ENCODE measurements around the gene MLST8. TPM values are rescaled to one million over a fixed set of nuclear protein-coding genes. Genes with fewer than 3 reads are reported as not detected.

Gene MLST8
- total and polyA plus RNA-seq, 4 donors = 11.1 to 26.7 (median 20.2) TPM

GRCh38 chr16:2196981-2197511, 8.2 kb upstream of the MLST8 start:
- Histone ChIP-seq H3K27ac (ENCODE audit: low read depth in 1 of 2, low read length in 2 of 2) (no peak overlapping the region), H3K9ac (ENCODE audit: low read depth in 1 of 2, low read length in 2 of 2) (no peak overlapping the region), H3K27me3 (ENCODE audit: control insufficient read depth in 4 of 4, insufficient read depth in 4 of 4, low read length in 3 of 4) (peaks cover 0 to 2% (median 0%) of the 10 kb centered on the region in 4 donors), H3K4me1 (ENCODE audit: control insufficient read depth in 4 of 4, insufficient read depth in 4 of 4, low read length in 3 of 4) (peaks cover 2 to 11% (median 4%) of the 10 kb centered on the region in 4 donors), H3K36me3 (ENCODE audit: control insufficient read depth in 4 of 4, insufficient read depth in 3 of 4, low read depth in 1 of 4, low read length in 3 of 4) (no peaks in the 10 kb centered on the region), H3K9me3 (ENCODE audit: control insufficient read depth in 4 of 4, low read length in 3 of 4) (no peaks in the 10 kb centered on the region), H3K4me3 (ENCODE audit: low read depth in 1 of 3, low read length in 3 of 3) (peak overlapping the region in 1 of 3 donors; percentile 56)
- DNase-seq (ENCODE audit: low spot score) = no peak
- 35% methylated on average over 32 of the region's 32 CpGs for WGBS
- TF ChIP-seq, protein P1, sequence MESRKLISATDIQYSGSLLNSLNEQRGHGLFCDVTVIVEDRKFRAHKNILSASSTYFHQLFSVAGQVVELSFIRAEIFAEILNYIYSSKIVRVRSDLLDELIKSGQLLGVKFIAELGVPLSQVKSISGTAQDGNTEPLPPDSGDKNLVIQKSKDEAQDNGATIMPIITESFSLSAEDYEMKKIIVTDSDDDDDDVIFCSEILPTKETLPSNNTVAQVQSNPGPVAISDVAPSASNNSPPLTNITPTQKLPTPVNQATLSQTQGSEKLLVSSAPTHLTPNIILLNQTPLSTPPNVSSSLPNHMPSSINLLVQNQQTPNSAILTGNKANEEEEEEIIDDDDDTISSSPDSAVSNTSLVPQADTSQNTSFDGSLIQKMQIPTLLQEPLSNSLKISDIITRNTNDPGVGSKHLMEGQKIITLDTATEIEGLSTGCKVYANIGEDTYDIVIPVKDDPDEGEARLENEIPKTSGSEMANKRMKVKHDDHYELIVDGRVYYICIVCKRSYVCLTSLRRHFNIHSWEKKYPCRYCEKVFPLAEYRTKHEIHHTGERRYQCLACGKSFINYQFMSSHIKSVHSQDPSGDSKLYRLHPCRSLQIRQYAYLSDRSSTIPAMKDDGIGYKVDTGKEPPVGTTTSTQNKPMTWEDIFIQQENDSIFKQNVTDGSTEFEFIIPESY (IDR thresholded peaks at IDR 0.05) = no peak
- TF ChIP-seq RAD21 (IDR thresholded peaks at IDR 0.05) = no peak

- Histone ChIP-seq H3K9me3 (ENCODE audit: control insufficient read depth in 4 of 4, low read length in 3 of 4) (no peaks in the 10 kb centered on the region), H3K36me3 (ENCODE audit: control insufficient read depth in 4 of 4, insufficient read depth in 3 of 4, low read depth in 1 of 4, low read length in 3 of 4) (no peaks in the 10 kb centered on the region), H3K27me3 (ENCODE audit: control insufficient read depth in 4 of 4, insufficient read depth in 4 of 4, low read length in 3 of 4) (peaks cover 0 to 2% (median 0%) of the 10 kb centered on the region in 4 donors), H3K4me1 (ENCODE audit: control insufficient read depth in 4 of 4, insufficient read depth in 4 of 4, low read length in 3 of 4) (peaks cover 2 to 11% (median 4%) of the 10 kb centered on the region in 4 donors), H3K27ac (ENCODE audit: low read depth in 1 of 2, low read length in 2 of 2) (no peak overlapping the region), H3K4me3 (ENCODE audit: low read depth in 1 of 3, low read length in 3 of 3) (no peak overlapping the region), H3K9ac (ENCODE audit: low read depth in 1 of 2, low read length in 2 of 2) (no peak overlapping the region)
- no peak for TF ChIP-seq MAX (IDR thresholded peaks at IDR 0.05)
- TF ChIP-seq, protein P2, sequence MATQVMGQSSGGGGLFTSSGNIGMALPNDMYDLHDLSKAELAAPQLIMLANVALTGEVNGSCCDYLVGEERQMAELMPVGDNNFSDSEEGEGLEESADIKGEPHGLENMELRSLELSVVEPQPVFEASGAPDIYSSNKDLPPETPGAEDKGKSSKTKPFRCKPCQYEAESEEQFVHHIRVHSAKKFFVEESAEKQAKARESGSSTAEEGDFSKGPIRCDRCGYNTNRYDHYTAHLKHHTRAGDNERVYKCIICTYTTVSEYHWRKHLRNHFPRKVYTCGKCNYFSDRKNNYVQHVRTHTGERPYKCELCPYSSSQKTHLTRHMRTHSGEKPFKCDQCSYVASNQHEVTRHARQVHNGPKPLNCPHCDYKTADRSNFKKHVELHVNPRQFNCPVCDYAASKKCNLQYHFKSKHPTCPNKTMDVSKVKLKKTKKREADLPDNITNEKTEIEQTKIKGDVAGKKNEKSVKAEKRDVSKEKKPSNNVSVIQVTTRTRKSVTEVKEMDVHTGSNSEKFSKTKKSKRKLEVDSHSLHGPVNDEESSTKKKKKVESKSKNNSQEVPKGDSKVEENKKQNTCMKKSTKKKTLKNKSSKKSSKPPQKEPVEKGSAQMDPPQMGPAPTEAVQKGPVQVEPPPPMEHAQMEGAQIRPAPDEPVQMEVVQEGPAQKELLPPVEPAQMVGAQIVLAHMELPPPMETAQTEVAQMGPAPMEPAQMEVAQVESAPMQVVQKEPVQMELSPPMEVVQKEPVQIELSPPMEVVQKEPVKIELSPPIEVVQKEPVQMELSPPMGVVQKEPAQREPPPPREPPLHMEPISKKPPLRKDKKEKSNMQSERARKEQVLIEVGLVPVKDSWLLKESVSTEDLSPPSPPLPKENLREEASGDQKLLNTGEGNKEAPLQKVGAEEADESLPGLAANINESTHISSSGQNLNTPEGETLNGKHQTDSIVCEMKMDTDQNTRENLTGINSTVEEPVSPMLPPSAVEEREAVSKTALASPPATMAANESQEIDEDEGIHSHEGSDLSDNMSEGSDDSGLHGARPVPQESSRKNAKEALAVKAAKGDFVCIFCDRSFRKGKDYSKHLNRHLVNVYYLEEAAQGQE (IDR thresholded peaks at IDR 0.05) = no peak
- no peak for TF ChIP-seq NR2F2 (IDR thresholded peaks at IDR 0.05)
- TF ChIP-seq, protein P3, sequence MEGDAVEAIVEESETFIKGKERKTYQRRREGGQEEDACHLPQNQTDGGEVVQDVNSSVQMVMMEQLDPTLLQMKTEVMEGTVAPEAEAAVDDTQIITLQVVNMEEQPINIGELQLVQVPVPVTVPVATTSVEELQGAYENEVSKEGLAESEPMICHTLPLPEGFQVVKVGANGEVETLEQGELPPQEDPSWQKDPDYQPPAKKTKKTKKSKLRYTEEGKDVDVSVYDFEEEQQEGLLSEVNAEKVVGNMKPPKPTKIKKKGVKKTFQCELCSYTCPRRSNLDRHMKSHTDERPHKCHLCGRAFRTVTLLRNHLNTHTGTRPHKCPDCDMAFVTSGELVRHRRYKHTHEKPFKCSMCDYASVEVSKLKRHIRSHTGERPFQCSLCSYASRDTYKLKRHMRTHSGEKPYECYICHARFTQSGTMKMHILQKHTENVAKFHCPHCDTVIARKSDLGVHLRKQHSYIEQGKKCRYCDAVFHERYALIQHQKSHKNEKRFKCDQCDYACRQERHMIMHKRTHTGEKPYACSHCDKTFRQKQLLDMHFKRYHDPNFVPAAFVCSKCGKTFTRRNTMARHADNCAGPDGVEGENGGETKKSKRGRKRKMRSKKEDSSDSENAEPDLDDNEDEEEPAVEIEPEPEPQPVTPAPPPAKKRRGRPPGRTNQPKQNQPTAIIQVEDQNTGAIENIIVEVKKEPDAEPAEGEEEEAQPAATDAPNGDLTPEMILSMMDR (IDR thresholded peaks at IDR 0.05; ENCODE audit: low read depth, low read length, missing input control) = no peak
- no peak for TF ChIP-seq JUND (IDR thresholded peaks at IDR 0.05)
- no peak for TF ChIP-seq SP1 (IDR thresholded peaks at IDR 0.05)
- TF ChIP-seq GABPA (IDR thresholded peaks at IDR 0.05 in 1 of 2, conservative IDR thresholded peaks at IDR 0.05 in 1 of 2) = no peak
- no peak for TF ChIP-seq HNF4G (IDR thresholded peaks at IDR 0.05)
- TF ChIP-seq, protein P4, sequence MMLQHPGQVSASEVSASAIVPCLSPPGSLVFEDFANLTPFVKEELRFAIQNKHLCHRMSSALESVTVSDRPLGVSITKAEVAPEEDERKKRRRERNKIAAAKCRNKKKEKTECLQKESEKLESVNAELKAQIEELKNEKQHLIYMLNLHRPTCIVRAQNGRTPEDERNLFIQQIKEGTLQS (IDR thresholded peaks at IDR 0.05) = no peak
- TF ChIP-seq TAF1 (conservative IDR thresholded peaks at IDR 0.05) = no peak
- TF ChIP-seq YY1 (IDR thresholded peaks at IDR 0.05) = no peak
- TF ChIP-seq EGR1 (IDR thresholded peaks at IDR 0.05; ENCODE audit: low read depth in 2 of 2) = no peak
- TF ChIP-seq FOXA2 (IDR thresholded peaks at IDR 0.05) = no peak
- no peak for TF ChIP-seq RXRA (IDR thresholded peaks at IDR 0.05)
- TF ChIP-seq HNF4A (conservative IDR thresholded peaks at IDR 0.05) = no peak
- 82% methylated on average over 6 of the region's 6 CpGs for WGBS
- no peak for DNase-seq (ENCODE audit: low spot score)
Measured at GRCh38 chr16:2197765-2198164, 7.5 kb upstream of the MLST8 start.

Measured in liver (tissue), 9 donors.